DND-41 (cell line): ENCODE measurements around the gene BAIAP2.

Experiments used
- ATAC-seq: fragments of 200-7000 bp; cut with Tn5 transposase; 3 replicates; pipeline ENCODE4 v1.9.1; 2021; ENCODE audit warnings: low read depth; ENCODE audit not compliant: insufficient read depth
- DNase-seq: peaks from one replicate; pipeline ENCODE4 v3.0.0-alpha.2; 2020
- H2AFZ ChIP-seq: 2 replicates; pipeline ENCODE4 v1.6.0; 2012; ENCODE audit warnings: low read depth, low read length
- H3K27ac ChIP-seq: 2 replicates; pipeline ENCODE4 v1.5.1; 2012; ENCODE audit warnings: low read length, inconsistent platforms
- H3K27me3 ChIP-seq: fragments of 200-600 bp; sonication (generic); 2 replicates; pipeline ENCODE4 v1.6.0; 2012; ENCODE audit warnings: low read length, mild to moderate bottlenecking, inconsistent platforms; ENCODE audit not compliant: insufficient read depth, poor library complexity
- H3K36me3 ChIP-seq: 2 replicates; pipeline ENCODE4 v1.5.1; 2012; ENCODE audit warnings: low read length, inconsistent platforms; ENCODE audit not compliant: insufficient read depth
- H3K4me1 ChIP-seq: 2 replicates; pipeline ENCODE4 v1.5.1; 2012; ENCODE audit warnings: mild to moderate bottlenecking, low read length; ENCODE audit not compliant: insufficient read depth
- H3K4me2 ChIP-seq: 2 replicates; pipeline ENCODE4 v1.6.0; 2012; ENCODE audit warnings: mild to moderate bottlenecking, moderate library complexity, low read length, inconsistent platforms; ENCODE audit not compliant: insufficient read depth
- H3K4me3 ChIP-seq, 2 experiments: fragments of 200-600 bp in 1 of 2; shearing (Covaris generic) in 1 of 2; 2 replicates each; pipeline ENCODE4 v1.5.1; 2012 to 2016; ENCODE audit warnings: inconsistent platforms in 2 of 2, low read length in 2 of 2, mild to moderate bottlenecking in 2 of 2, low read depth in 1 of 2, moderate library complexity in 1 of 2
- H3K79me2 ChIP-seq: 2 replicates; pipeline ENCODE4 v1.6.0; 2012; ENCODE audit warnings: low read length, inconsistent platforms; ENCODE audit not compliant: insufficient read depth
- H3K9ac ChIP-seq: 2 replicates; pipeline ENCODE4 v1.6.0; 2012; ENCODE audit warnings: low read depth, mild to moderate bottlenecking, inconsistent platforms, low read length, moderate library complexity
- H3K9me3 ChIP-seq: 2 replicates; pipeline ENCODE4 v1.5.1; 2012; ENCODE audit warnings: low read length, moderate library complexity, mild to moderate bottlenecking, inconsistent platforms; ENCODE audit not compliant: insufficient read depth, severe bottlenecking
- H4K20me1 ChIP-seq: 2 replicates; pipeline ENCODE4 v1.6.0; 2012; ENCODE audit warnings: low read length; ENCODE audit not compliant: insufficient read depth
- EZH2 ChIP-seq: IDR thresholded peaks from 3 replicates; pipeline ENCODE4 v1.6.1; 2012; ENCODE audit warnings: borderline replicate concordance, low read depth, mild to moderate bottlenecking, moderate library complexity, low read length, inconsistent platforms; ENCODE audit not compliant: severe bottlenecking
- TF ChIP-seq, protein P1 (sequence below): IDR thresholded peaks from 2 replicates; pipeline ENCODE4 v1.5.1; 2012; ENCODE audit warnings: borderline replicate concordance, low read length, moderate library complexity, mild to moderate bottlenecking; ENCODE audit not compliant: poor library complexity, severe bottlenecking; ENCODE audit errors: extremely low read depth

BAIAP2 gene

DNA sequence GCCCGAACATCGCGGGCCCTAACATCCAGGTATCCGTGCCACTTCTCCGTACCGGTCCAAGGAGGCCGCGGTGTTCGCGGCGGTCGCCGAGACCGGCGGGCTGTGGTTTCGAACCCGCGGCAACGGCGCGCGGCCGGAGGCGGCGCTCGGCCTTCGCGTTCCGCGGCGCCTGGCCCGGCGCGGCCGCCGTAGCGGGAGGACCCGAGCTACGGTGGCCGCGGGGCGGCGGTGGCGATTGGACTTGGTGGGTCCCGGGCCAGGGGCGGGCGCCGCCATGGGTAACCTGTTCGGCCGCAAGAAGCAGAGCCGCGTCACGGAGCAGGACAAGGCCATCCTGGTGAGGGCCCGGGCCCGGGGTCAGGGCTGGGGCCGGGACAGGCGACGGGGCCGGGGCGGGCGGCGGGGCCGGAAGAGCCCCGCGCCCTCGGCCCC is 43.3 kb upstream of the BAIAP2 start, which contains the start of gene CHMP6:
TSS of gene CHMP6 (plus strand) at position 197 of the 432 bp plus-strand sequence. CDS start at position 275, 78 bp downstream.
- Histone ChIP-seq H3K79me2 (peaks cover 15% of the 10 kb centered on the region), H3K36me3 (peaks cover 24% of the 10 kb centered on the region), H3K27me3 (peaks cover 3% of the 10 kb centered on the region), H3K9ac (peak within 1 kb of the TSS; percentile 89), H3K9me3 (no peaks in the 10 kb centered on the region), H3K4me1 (peaks cover 44% of the 10 kb centered on the region), H3K4me3 (peak within 1 kb of the TSS; percentile 55 to 97; a peak in 3 of 4 replicates), H3K27ac (peak within 1 kb of the TSS; percentile 76), H2AFZ (peak within 1 kb of the TSS; percentile 99), H4K20me1 (peaks cover 12% of the 10 kb centered on the region; the same call in 1 of the 2 replicates), H3K4me2 (peak within 1 kb of the TSS; percentile 91)
- ATAC-seq (peak; percentile 53), DNase-seq (peak; percentile 72)
- TF ChIP-seq, protein P1, sequence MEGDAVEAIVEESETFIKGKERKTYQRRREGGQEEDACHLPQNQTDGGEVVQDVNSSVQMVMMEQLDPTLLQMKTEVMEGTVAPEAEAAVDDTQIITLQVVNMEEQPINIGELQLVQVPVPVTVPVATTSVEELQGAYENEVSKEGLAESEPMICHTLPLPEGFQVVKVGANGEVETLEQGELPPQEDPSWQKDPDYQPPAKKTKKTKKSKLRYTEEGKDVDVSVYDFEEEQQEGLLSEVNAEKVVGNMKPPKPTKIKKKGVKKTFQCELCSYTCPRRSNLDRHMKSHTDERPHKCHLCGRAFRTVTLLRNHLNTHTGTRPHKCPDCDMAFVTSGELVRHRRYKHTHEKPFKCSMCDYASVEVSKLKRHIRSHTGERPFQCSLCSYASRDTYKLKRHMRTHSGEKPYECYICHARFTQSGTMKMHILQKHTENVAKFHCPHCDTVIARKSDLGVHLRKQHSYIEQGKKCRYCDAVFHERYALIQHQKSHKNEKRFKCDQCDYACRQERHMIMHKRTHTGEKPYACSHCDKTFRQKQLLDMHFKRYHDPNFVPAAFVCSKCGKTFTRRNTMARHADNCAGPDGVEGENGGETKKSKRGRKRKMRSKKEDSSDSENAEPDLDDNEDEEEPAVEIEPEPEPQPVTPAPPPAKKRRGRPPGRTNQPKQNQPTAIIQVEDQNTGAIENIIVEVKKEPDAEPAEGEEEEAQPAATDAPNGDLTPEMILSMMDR: peak; percentile 36
- TF ChIP-seq EZH2: no peak

DNA sequence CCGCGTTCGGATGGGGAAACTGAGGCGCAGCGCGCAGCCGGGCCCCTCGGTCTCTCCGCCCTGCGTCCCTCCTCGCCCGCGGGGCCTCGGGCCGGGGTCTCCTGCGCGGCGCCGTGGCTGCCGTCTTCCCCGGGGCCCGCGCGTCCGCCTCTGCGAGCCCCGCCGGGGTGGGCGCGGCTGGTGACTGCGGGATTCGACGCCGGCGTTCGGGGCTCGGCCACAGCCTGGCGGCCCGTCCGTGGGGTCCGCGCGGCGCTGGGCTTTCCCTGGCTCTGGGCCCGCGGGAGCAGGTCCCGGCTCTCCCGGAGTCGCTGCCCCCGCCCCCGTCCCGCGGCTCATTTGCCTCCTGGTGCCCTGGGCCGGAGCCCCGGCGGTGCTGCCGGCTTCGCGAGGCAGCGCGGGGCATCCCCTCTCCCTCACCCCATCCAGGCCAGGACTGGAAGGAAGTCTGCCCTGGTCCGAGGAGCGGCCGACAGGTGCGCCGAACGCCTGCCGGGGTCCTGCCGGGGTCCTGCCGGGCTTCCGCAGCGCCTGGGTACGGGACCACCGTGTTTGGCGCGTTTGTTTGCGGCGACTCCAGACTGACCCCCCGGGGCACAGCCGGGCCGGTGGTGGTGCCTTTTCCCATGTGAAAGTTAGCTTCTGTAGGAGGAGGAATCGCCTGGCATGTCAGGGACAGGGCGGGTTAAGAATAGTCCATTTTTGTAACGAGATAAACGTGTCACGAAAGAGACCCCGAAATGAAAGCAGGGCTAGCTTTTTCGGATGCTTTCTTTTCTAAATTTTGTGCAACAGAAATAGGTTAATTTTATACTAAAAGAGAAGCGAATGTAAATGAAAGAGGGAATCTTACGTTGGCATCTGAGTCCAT is 42.6 kb upstream of the BAIAP2 start:
- H3K27me3 ChIP-seq: peaks cover 3% of the 10 kb centered on the region
- peak overlapping the region; percentile 91 for H3K4me2 ChIP-seq
- no peak for DNase-seq
- peak overlapping the region; percentile 55 to 97; a peak in 3 of 4 replicates for H3K4me3 ChIP-seq
- H2AFZ ChIP-seq: peak overlapping the region; percentile 99
- H3K36me3 ChIP-seq: peaks cover 31% of the 10 kb centered on the region
- ATAC-seq: peak; percentile 51
- H3K9me3 ChIP-seq: no peaks in the 10 kb centered on the region
- peak overlapping the region; percentile 89 for H3K9ac ChIP-seq
- peaks cover 44% of the 10 kb centered on the region for H3K4me1 ChIP-seq
- TF ChIP-seq EZH2: no peak
- TF ChIP-seq, protein P1: no peak
- peaks cover 12% of the 10 kb centered on the region; the same call in 1 of the 2 replicates for H4K20me1 ChIP-seq
- peak overlapping the region; percentile 52; the same call in 1 of the 2 replicates for H3K27ac ChIP-seq
- H3K79me2 ChIP-seq: peaks cover 15% of the 10 kb centered on the region

DNA sequence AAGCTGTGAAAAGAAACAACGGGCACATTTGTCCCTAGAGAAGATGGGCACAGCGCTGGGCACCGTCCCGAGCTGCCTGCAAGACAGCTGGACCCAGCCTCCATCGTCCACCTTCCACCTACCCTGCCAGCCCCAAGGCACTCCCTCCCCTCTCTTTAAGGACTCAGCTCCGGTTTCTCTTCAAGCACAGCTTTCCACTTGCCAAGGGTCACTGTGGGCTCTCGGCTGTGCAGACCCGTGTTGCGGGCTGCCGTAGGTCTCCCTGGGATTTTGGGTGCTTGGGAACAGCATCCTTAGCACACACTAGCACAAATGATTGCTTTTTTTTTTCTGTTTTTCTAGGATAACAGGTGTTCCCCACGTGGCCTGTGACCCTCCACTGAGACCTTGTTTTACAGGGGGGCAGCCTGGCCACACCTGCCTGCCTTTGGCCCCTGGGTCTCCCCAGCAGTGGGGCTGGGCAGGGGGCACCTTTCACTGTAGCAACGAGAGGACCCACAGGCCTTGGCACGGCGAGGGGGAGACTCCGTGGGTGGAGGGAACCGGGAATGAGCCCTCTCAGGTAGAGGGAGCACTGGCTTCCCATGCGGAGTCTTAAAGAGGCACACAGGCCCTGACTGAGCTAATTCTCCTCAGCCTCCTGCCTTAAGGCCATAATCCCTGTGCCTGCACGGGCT is 41.9 kb upstream of the BAIAP2 start:
- peaks cover 38% of the 10 kb centered on the region for H3K36me3 ChIP-seq
- H3K9me3 ChIP-seq: no peaks in the 10 kb centered on the region
- H3K79me2 ChIP-seq: peaks cover 15% of the 10 kb centered on the region
- peaks cover 3% of the 10 kb centered on the region for H3K27me3 ChIP-seq
- H3K9ac ChIP-seq: peak overlapping the region; percentile 89
- peak overlapping the region; percentile 55 to 97; a peak in 3 of 4 replicates for H3K4me3 ChIP-seq
- H4K20me1 ChIP-seq: peaks cover 12% of the 10 kb centered on the region; the same call in 1 of the 2 replicates
- ATAC-seq: no peak
- H3K27ac ChIP-seq: no peak overlapping the region
- H2AFZ ChIP-seq: no peak overlapping the region
- peaks cover 44% of the 10 kb centered on the region for H3K4me1 ChIP-seq
- H3K4me2 ChIP-seq: peak overlapping the region; percentile 91
- no peak for DNase-seq
- TF ChIP-seq EZH2: no peak
- TF ChIP-seq, protein P1: no peak
